ES-I3 (cell line): ENCODE data around the gene ARRB1.

ENCODE experiments used
- H3K36me3 ChIP-seq: 2 replicates; pipeline ENCODE4 v1.6.1; 2013; ENCODE audit warnings: mild to moderate bottlenecking, low read length, control low read depth, moderate library complexity; ENCODE audit not compliant: insufficient read depth
- H3K4me1 ChIP-seq: 2 replicates; pipeline ENCODE4 v1.6.1; 2013; ENCODE audit warnings: mild to moderate bottlenecking, control low read depth, low read length; ENCODE audit not compliant: insufficient read depth
- H3K9ac ChIP-seq: 2 replicates; pipeline ENCODE4 v1.6.1; 2013; ENCODE audit warnings: low read depth, mild to moderate bottlenecking, low read length, moderate library complexity
- H3K9me3 ChIP-seq: 2 replicates; pipeline ENCODE4 v1.6.1; 2013; ENCODE audit warnings: mild to moderate bottlenecking, low read length, moderate library complexity; ENCODE audit not compliant: control insufficient read depth, insufficient read depth

The ARRB1 gene

GRCh38 chr11:75268626-75269366 is 82.7 kb downstream of the ARRB1 start:
- no peaks in the 10 kb centered on the region; the same call in 1 of the 2 replicates for H3K4me1 ChIP-seq
- H3K9ac ChIP-seq = no peak overlapping the region
- H3K36me3 ChIP-seq = peaks cover 12% of the 10 kb centered on the region
- no peaks in the 10 kb centered on the region for H3K9me3 ChIP-seq

DNA sequence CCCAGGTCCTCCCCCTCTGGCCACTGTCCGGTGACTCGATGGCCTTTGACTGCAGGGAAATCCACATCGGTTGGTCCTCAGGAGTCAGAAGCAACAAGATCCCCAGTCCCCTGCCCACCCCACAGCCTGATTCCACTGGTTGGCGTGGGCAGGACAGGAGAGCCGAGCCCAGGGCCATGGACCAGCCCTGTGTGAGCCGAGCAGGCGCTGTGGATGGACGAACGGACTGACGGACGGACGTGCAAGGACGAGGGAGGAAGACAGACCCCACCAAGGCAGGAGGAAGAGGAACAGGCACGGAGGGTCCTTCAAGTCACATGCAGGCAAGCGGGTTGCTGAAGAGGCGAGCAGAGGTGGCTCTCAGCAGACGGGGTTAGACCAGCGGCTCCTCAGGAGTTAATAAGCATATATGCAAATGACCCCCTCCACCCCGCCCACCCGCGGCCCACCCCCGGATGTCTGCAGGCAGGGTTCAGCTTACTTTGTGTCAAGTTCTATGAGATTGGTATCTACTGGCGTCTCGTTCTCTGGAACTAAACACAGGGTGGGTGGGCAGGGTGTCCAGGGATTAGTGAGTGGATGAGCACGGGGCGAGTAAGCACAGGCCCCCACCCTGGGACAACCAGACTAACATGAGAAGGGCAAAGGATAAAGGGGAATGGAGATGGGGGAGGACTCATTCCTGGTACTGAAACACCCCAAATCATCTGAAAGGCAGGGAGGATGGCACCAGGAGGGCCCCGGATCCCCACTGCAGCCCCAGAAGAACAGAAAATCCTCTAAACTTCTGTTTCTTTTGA is 84.1 kb downstream of the ARRB1 start:
- no peaks in the 10 kb centered on the region for H3K9me3 ChIP-seq
- peaks cover 12% of the 10 kb centered on the region for H3K36me3 ChIP-seq
- H3K4me1 ChIP-seq = no peaks in the 10 kb centered on the region; the same call in 1 of the 2 replicates
- no peak overlapping the region for H3K9ac ChIP-seq

DNA sequence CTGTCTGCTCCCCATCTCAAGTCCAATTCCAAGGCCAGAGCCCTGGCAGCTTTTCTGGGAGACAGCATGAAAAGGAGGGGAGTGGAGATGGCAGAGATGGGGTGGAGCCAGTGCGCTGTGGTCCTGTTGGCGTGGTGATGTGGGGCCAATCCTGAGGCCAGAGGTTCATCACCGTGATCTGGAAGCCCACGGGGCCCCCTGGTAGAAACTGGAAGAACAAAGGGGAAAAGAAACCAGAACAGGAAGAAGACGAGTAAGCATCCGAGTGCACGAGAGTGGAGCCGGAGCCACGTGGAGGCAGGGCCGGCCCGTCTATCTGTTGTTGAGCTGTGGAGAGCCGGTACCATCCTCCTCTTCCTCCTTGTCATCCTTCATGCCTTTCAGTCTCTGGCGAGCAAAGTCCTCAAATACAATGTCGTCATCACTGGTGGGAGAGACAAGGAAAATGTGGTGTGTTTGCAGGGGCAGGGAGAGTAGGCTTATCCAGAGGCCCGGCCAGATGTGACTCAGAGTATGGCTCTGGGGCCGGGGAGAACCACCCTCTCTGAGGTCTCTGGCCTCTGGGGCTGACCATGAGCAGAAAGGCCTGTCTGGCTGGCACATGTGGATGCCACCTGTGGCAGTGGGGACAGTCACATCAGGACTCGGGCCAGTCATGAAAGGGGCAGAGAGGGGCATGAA is 85.5 kb downstream of the ARRB1 start:
- Histone ChIP-seq H3K9me3 (no peaks in the 10 kb centered on the region), H3K9ac (no peak overlapping the region), H3K36me3 (peaks cover 8% of the 10 kb centered on the region), H3K4me1 (no peaks in the 10 kb centered on the region; the same call in 1 of the 2 replicates)

DNA sequence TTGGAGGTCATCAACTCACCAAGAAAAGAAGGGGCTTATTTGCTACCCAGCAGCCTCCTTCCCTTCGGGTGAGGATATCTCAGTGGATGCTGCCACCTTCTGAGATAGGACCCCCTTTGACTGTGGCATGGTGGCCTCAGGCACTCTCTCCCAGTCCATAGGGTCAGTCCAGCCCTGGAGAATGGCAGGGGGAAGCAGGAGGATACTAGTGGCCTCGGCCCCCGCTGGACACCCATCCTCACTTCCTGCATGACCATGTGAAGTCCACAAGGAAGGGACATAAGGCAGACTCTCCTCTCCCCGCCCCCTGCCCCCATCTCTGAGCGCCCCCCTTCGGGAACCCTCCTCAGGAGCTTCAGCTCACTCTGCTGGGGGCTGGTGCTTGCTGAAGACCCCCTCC is 86.5 kb downstream of the ARRB1 start:
- Histone ChIP-seq H3K36me3 (peaks cover 5% of the 10 kb centered on the region), H3K9ac (no peak overlapping the region), H3K9me3 (no peaks in the 10 kb centered on the region), H3K4me1 (peaks cover 2% of the 10 kb centered on the region; the same call in 1 of the 2 replicates)

GRCh38 chr11:75264356-75264755 is 87.1 kb downstream of the ARRB1 start:
- Histone ChIP-seq H3K9me3 (no peaks in the 10 kb centered on the region), H3K4me1 (peaks cover 2% of the 10 kb centered on the region; the same call in 1 of the 2 replicates), H3K9ac (no peak overlapping the region)

DNA sequence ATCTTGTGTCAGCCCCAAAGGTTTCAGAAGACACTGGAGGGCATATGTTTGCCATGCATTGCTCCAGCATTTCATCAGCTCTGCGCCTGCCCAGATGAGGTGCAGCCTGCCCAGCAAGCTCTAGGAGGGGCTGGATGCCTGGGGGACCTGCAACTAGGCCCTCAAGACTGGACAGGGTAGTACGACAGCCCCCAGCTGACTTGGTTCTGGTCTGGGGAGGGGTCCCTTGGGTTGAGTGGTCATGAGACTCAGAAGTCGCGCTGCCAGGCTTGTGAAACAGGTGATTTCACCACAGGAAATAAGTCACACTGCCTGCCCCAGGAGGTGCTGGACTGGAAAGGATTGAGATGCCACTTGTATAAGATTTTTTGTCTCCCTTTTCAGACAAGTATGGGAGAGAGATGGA is 87.5 kb downstream of the ARRB1 start:
- no peak overlapping the region for H3K9ac ChIP-seq
- peaks cover 2% of the 10 kb centered on the region; the same call in 1 of the 2 replicates for H3K4me1 ChIP-seq

More at GRCh38 chr11:75264356-75264755, 87.1 kb downstream of the ARRB1 start:
- H3K36me3 ChIP-seq = peaks cover 5% of the 10 kb centered on the region

DNA sequence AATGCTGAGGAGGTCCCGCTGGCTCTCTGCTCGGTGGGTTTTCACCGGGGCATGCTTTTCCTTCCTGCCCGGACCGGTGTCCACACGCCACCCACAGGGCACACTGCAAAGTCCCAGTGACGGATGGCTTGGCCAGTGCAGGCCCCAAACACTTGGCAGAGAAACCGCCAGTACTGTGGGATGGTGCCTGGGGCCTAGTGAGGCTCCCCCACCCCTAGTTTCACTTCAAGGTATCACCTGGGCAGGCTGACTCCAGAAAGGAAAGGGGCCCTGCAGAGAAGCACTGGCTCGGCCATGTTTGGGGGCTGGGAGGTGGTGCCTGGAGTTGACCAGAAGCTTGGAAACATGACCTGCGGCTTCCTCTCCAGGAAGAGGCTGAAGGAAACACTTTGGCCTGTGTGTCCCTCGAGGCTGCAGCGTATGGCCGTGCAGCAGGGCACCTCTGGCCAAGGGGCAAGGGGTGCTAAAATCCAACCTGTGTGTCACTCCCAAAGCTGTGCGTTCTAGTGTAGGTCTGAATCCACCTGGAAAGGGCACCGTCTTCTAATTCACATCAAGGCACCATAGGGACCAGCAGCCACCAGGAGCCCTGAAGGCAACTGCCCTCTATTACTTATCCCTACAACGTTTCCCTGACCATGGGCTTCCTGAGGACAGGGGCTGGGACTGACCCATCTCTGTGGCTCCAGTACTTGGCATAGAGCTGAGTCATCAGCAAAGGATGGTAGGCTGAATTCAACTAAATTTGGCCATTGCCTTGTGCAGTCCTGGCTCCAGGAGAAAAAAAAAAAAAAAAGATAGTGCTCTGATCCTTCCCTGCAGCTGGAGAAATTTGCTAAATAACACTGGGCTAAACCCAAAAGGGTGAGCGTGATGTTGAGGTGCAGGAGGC is 88.3 kb downstream of the ARRB1 start:
- H3K36me3 ChIP-seq = no peaks in the 10 kb centered on the region; the same call in 1 of the 2 replicates
- no peak overlapping the region for H3K9ac ChIP-seq
- no peaks in the 10 kb centered on the region for H3K9me3 ChIP-seq
- peaks cover 2% of the 10 kb centered on the region; the same call in 1 of the 2 replicates for H3K4me1 ChIP-seq

More for the DNA sequence above, 87.5 kb downstream of the ARRB1 start:
- Histone ChIP-seq H3K36me3 (peaks cover 5% of the 10 kb centered on the region), H3K9me3 (no peaks in the 10 kb centered on the region)

GRCh38 chr11:75262436-75262835 is 89.0 kb downstream of the ARRB1 start:
- Histone ChIP-seq H3K4me1 (peaks cover 2% of the 10 kb centered on the region; the same call in 1 of the 2 replicates), H3K36me3 (no peaks in the 10 kb centered on the region; the same call in 1 of the 2 replicates), H3K9me3 (no peaks in the 10 kb centered on the region), H3K9ac (no peak overlapping the region)

DNA sequence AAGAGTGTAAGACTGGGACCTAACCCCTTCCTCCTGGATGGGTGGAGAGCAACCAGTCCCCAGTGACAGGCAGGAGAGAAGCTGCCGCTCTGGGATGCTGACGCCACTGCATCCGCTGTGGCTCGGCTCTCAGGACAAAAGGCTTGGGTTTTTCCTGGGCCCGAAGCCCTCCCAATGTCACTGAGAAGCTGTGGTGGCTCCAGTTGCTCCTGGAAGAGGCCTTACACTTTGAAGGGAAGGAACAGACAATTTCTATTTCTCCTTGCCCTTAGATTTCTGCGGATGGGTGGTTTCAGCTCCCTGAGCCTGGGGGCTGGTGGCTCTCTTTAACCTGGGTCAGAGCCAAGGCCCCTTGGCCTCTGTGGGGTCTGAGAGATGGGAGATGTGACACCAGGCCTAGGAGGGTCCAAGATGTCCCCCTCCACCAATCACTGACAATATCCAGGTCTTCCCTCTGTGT is 89.5 kb downstream of the ARRB1 start:
- Histone ChIP-seq H3K36me3 (no peaks in the 10 kb centered on the region; the same call in 1 of the 2 replicates), H3K4me1 (peaks cover 2% of the 10 kb centered on the region; the same call in 1 of the 2 replicates), H3K9ac (no peak overlapping the region), H3K9me3 (no peaks in the 10 kb centered on the region)

GRCh38 chr11:75260396-75261170 is 90.9 kb downstream of the ARRB1 start:
- H3K9me3 ChIP-seq = no peaks in the 10 kb centered on the region
- H3K4me1 ChIP-seq = peaks cover 2% of the 10 kb centered on the region; the same call in 1 of the 2 replicates
- no peak overlapping the region for H3K9ac ChIP-seq
- H3K36me3 ChIP-seq = no peaks in the 10 kb centered on the region; the same call in 1 of the 2 replicates

GRCh38 chr11:75254326-75254725 is 97.1 kb downstream of the ARRB1 start:
- no peak overlapping the region for H3K9ac ChIP-seq
- peaks cover 3% of the 10 kb centered on the region for H3K9me3 ChIP-seq
- no peaks in the 10 kb centered on the region for H3K4me1 ChIP-seq
- no peaks in the 10 kb centered on the region for H3K36me3 ChIP-seq

DNA sequence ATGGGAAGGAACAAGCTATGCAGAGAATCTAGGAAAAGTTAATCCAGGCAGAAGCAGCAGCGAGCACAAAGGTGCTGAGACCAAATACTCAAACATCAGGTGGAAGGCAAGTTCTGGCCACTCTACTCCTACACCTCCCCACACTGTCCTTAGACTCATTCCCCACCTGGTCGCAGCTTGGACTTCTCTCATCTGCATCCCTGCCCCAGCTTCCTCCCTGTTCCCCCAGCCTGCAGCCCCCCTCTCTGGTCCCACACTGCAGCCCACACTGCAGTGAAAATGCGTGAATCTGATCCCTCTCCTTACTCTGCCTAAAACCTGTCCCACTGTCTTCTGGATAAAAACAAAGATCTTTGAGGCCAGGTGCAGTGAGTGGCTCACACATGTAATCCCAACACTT is 101.8 kb downstream of the ARRB1 start:
- Histone ChIP-seq H3K9me3 (peaks cover 3% of the 10 kb centered on the region), H3K4me1 (0 out of 2 replicates have a peak, but pooled peaks cover 4% of the 10 kb centered on the region), H3K36me3 (no peaks in the 10 kb centered on the region), H3K9ac (no peak overlapping the region)

GRCh38 chr11:75248924-75249256 is 102.6 kb downstream of the ARRB1 start:
- Histone ChIP-seq H3K4me1 (0 out of 2 replicates have a peak, but pooled peaks cover 4% of the 10 kb centered on the region), H3K9ac (no peak overlapping the region), H3K9me3 (peaks cover 3% of the 10 kb centered on the region; the same call in 1 of the 2 replicates), H3K36me3 (no peaks in the 10 kb centered on the region)
